Occipital lobe (tissue), 2 donors: ENCODE data around the gene CYRIA. TPM values are rescaled to one million over a fixed set of nuclear protein-coding genes. Genes with fewer than 3 reads are reported as not detected.

Source experiments
- DNase-seq: peaks from one replicate; lab custom pipeline; 2025; lab: John Stamatoyannopoulos, UW
- total RNA-seq: library from RNA; depleted of rRNA; stranded (reverse); fragments of >200 nt; gene quantifications from one replicate; pipeline ENCODE4 v1.2.3, GENCODE V29; 2014

CYRIA gene
- total RNA-seq, 1 donor from 2014 or later, result 230 TPM

DNA sequence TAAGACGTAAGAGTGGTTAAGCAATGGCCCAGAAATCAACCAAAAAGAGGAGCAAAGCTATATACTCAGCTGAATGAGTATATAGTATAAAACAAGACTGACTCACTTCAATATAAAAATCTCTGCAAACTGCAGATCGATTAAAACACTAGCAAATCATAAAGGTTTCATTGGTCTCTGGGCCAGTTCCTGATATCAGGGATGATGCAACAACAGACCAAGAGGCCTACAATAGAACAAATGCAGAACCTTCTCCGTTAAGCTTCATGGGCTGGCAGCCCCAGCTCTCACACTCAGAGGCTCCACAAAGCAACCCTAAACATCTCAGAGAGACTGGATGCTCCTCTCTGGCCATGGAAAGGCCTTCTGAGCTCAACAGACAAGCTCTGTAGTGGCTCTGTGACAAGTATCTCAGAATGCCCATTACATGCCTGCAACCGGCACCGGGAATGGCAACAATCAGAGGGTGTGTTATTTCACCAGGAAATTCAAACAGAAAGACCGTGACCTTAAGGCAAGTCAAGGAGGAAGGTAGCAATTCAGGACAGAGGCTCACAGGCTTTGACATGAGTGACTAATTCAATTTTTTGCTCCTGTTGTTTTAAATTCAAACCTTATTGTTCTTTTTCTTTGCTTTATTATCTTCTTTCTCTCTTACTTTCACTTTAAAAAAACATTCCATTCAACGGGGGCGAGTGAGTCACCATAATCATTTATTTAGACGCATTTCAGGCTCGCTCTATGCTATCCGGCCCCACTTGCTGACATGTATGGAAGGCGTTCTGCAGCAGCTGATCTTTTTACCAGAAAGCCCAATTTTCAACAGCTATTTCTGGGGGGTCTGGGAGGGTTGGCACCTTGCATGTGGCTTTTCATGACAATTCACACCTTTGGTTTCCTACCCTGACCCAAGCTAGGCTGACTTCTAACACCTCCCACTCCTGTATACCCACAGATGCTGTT, 15.1 kb downstream of the CYRIA start:
- no peak for DNase-seq

DNA sequence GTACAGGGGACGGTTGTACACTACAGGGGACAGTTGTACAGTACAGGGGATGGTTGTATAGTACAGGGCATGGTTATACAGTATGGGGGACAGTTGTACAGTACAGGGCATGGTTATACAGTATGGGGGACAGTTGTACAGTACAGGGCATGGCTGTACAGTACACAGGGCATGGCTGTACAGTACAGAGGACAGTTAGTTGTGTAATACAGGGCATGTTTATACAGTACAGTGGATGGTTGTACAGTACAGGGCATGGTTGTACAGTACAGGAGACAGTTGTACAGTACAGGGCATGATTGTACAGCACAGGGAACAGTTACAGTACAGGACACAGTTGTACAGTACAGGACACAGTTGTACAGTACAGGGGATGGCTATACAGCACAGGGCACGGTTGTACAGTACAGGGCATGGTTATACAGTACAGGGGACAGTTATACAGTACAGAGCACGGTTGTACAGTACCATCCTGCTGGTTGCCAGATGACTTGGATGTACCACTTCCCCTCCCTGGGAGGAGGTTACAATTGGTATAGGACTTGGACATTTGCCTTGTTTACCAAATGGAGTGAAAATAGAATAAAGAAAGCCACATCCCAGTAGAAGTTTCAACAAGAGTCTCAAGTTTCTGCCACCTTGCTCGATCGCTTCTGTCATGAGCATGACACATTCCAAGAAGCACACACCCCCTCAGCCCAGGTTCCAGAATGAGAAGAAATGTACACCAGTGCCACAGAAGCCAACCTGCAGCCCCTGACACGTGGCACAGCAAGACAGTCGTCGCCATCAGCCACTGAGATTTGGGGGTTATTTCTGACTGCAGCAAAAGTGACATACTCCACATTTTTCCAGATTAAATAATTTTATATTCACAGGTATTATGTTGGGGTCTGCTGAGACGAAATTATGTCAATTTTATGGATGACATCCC, 16.0 kb downstream of the CYRIA start:
- DNase-seq, result no peak

DNA sequence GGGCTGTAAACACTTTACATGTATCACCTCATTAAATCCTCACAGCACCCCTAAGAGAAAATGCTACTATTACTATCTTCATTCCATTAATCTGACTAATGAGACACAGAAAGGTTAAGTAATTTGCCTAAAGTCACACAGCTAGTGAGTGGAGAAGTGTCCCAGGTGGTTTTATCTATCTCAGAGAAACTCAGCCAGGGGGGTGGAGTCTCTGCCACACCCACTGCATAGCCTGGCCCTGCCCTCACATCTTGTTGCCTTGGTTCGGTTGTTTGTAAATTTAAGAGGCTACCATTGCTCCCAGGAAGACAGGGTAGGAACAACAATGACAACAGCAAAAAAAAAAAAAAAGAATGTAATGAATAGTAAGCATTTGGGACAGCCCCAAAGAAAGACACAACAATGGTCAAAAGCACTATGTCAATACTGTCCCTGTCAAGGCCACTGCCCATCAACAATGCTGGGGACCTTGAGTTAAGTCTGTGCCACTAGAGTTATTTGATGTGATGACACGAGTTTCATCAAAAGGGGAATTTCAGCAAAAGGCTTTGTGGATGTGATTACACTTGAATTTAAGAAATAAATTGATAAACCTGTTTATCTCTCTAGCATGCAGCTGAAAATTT, 17.5 kb downstream of the CYRIA start:
- DNase-seq, result no peak

DNA sequence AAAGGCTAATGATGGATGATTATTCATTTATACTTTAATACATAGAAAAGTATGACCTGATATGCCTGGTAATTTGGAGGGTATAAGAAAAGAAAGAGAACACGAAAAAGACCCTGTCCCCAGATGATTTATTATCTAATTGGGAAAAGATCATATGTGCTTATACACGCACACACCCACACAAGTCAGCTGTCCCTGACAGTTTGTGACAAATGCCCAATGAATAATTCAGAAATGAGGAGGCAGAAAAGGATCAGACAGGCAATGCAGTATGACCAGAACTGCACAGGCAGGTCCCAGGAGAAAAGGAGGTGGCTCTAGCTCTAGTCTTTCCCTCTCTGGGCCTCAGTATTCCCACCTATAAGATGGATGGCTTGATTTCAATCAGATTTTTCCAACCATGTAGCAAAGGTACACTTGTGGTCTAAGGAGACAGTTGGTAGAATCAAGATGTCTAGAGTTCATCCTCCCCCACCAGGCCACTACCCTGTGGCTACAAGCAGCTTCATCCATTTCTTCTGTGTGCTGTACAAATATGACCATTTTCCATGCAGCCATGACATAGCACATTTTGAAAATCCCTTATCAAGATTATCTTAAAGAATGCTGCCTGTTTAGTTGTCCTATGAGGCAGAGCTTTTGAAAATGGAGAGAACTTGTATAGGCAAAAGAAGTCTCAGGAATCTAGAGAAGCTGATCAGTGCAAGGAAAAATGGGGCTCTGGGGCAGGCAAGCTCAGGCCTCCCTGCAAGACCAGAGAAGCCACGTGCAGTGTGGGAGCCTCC, 19.7 kb downstream of the CYRIA start:
- DNase-seq, result no peak

DNA sequence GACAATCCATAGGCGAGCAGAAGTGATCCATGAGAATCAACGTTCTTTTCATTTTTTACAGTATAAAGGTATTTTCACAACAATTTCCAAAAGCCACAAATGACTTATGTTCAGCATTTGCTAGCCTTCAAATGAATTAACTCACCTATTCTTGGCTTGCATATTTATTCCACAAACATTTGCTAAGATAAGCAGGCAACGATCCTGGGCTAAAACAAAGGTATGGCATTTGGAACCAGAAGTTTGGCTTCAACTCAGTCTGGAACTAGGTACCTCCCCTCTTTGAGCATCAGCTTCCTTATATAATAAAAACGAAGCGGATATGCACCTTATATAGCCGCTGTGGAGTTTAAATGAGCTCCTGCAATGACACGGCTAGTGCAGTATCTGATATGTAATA, 20.5 kb downstream of the CYRIA start:
- DNase-seq, result no peak

DNA sequence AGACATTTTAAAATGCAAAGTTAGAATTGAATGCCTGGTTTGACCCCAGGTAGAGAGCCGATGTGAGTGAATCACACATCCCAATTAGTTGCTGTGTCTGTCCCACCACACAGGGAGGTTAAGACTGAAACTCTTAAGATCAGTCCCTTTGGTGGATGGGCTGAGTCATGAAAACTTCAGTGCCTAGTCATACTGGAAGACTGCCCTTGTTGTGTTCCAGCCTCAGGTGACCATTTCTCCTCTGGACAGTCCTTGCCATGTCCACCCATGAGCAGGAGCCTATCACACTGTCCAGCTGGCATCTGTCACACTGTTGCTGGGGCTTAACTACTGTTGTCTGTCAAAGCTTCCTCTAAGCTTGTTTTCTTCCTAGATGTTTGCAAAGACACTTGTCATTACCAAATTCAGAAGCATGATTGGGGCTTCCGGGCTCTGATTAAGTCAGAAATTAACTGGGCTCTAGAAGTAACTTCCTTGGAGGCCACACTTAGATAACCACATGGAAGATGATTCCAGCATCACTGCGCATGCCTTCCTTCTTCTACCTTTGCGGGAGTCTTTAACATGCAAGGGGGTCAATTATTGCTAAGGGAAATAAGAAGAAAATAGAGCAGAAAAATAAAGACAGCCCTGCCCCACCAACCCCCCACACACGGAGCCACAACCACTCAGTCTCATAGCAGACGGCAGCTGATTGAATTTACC, 21.3 kb downstream of the CYRIA start:
- no peak for DNase-seq

DNA sequence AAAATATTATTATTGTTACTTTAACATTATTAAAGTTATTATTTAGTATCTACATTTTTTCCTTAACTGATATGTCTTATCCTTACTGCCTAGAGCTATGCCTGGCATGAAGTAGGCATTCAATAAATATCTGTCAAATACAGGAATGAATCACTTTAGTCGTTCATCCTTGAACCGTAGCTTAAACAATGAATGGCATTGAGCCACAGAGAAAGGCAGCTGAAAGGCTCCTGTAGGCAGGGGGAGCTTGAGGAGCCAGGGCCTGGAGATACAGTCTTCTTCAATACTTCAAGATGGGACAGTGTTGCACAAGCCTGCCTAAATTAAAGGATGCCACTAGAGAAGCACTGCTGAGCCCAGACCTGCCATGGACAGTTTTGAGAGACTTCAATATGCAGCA, 22.5 kb downstream of the CYRIA start:
- no peak for DNase-seq

DNA sequence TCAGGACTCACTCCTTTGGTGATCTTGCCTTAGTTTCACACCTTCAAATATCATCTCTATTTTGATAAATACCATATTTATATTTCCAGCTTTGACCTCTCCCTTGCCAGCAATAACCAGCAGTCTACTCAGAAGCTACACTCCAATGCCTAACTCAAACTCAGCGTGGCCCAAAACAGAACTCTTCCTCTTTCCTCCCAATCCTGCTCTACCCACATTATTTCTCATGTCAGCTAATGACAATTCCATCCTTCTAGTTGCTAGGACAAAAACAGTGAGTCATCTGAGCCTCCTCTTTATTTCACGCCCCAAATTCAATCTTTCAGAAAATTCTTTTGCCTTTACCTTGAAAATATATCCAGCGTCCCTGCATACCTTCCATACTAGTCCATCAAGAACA, 23.5 kb downstream of the CYRIA start:
- no peak for DNase-seq

DNA sequence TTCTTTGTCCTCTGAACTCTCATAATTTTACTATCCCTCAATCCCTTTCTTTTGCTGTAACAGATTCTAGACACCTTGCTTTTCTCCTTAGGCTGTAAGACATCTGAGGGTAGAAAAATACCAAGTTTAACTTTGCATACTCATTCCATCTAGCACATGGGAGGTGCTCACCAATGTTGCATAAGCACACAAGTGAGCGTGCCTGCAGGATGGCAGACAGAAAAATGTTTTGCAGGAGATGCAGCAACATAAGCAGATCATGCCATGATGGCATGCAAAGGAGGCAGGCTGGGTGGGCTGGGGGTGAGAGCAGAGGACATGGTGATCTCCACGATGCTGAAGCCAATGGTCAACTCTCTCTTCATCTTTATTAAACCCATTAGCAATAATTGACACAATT, 24.1 kb downstream of the CYRIA start:
- DNase-seq, result no peak

DNA sequence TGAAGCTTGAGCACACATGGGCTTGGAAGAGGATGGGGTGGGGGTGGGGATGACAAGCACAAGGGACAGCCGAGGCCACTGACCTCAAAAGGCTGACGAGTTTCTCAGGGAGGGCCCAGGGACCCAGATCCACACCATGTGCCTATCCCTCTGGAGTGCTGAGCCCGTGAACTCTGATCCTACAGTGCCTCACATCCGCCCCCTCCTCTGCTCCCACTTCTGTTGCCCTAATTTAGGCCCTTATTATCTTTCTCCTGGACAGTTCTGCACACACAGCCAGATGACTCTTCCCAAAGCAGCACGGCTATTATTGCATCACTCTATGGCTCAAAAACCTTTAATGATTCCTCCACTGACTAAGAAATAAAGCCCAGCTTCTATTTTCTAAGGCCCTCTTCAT, 24.8 kb downstream of the CYRIA start:
- no peak for DNase-seq

DNA sequence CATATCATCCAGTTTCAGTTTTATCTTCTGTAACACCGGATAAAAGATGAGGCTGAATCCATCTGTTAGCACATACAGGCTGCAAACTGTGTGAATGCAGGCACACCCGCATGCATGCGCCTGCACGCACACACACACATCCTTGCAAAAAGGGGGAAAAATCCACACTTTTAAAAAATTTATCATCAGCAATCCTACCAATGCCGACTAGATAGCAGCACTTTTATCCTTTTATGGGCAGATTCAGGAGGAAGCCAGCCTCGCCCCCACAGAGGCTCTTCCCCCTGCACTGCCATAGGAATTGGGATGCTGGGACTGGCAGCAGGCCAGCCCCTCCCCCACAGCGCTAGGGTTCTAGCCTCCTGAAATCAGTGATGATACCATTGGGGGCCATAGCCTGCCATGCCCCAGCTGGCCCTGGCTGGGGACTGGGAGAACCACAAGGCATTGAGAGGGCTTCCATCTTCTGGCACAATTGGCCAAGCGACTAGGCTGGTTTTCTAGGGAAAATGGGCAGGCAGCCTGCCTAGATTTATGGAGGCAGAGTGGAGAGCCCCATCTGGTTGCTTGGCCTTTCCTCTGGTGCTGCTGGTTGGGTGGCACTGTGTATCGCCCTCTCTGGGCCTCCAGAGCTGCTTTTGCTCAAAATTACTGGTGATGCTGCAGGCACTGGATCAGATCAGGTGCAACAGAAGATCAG, 25.5 kb downstream of the CYRIA start:
- no peak for DNase-seq

DNA sequence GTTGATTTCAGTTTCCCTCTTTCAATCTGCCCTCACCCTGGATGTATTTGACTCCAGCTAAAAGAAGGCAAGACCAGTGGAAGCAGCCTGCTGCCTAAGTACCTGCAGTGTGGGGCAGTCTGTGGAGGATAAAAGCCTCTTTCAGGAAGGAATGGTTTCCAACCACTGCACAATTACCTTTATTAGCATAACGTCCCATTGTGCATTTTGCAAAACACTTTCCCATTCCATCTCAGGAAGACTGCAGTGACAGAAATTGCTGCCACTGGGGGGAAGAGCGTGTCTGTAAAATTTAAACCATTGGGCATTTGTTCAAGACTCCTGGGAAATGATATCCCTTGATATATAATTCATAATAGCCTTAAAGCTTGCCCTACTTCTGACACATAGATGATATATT, 26.2 kb downstream of the CYRIA start:
- no peak for DNase-seq

DNA sequence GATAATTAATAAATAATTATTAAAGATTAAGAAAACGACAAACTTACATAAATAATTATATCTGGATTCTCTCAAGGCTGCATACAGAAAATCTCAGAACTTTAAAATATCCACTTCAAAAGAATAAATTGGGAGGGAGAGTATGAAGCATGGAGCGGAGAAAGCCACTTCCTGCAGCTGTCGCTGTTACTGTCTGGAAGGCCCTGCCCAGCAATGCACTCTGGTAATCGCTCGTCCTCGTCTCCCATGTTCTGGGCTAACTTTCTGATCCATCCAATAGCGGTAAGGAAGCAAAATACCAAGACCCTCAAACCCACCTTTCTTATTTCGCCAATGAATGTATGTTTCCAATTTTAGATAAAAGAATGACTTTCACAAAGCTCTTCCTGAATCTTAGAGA, 26.7 kb downstream of the CYRIA start:
- DNase-seq, result no peak

DNA sequence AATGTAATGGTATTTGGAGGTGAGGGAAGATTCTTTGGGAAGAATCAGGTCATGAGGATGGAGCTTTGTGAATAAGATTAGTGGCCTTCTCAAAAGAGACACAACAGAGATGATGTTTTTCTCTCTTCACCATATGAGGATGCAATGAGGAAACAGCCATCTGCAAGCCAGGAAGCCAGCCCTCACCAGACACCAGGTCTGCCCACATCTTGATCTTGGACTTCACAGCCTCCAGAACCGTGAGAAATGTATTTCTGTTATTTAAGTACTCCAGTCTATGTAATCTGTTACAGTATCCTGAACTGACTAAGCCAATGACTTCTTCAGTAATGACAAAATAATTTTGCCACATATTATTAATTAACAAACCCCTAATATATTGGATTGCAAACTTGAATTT, 28.3 kb downstream of the CYRIA start:
- no peak for DNase-seq

DNA sequence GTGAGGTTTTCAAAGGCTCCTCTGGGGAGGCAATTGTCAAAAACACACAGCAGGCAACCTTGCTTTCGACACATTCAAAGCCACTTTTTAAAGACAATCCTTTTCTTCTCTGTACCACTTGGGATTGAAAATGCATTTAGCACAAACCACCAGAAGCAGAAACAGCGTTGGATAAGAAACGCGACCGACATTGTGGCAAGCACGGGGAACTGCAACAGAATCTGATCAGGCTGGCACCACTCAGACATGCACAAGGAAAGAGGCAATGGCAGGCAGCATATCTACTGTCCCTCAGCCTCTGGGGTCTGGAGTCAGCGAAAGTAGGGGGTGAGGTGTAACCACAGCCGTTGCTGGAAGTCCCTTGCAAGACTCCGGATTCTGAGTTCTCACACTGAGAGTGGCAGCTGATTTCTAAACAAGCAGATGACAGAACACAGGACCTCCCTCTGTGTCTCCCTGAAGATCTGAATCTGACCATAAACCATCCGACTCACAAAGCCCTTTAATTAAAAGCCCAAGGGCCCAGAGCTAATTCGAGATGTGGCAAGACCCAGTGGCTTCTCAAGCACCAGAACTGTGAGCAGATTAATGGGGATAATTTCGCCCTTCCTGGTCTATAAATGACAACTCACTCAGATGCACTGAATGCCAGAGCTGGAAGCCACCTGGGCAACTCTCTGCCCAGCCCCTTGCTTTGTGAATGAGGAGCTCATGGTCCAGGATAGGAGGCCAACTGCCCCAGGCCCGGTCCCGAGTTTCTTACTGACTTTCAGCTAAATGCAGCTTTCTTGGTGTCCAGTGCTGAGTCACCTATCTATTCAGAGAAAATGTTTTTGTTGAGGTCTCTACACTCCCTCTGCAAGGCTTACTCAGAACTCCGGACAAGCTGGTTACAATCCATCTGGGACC, 29.6 kb downstream of the CYRIA start:
- no peak for DNase-seq

DNA sequence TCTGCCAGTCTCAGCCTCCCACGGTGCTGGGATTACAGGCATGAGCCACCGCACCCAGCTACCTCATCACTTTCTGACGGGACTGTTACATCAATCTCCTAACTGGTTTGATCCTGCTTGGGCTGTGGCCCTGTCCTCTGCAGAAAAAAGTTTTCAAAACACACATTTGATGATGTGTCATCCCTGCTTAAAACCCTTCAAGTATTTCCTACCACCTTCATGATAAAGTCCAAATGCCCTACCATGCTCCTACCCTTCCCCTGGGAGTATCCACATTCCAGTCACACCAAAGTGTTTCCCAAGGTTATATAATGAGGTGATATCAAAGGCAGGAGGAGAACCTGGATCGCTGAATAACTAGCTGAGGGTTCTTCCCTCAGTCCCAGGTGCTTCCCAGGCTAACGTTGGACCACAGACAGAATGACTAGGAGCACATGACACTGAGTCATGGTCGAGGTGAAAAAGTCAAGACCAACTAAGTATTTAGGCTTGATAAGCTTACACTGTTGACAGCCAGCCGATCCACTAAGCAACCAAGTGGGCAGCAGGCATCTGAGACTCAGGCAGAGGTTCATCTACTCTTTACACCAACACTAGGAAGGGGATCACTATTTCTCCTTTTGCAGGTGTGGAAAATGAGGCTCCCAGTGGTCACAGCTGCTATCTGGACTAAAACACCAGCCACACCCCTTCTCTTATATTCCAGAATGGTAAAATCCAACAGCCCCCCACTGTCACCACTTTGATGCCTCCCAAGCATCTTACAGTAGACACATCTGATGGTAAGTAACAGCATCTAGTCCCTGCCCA, 31.8 kb downstream of the CYRIA start:
- DNase-seq, result no peak

DNA sequence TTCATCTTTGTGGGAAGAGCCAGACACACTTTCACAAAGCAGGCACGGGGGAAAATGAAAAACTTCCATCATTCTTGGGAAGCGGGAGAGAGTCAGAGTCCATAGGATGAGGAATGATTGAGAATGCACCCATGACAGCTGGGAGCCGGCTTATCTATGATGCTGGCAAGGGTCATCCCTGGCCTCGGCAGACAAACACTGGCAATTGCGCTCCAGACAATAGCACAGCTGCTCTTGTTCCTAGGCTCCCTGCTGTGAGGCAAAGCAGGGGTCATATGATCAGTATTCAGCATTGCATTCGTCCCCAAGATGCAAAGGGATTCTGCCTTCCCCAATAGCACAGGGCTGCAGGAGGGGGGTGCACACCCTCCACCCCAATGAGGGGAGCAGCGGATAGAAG, 33.0 kb downstream of the CYRIA start:
- DNase-seq, result no peak

DNA sequence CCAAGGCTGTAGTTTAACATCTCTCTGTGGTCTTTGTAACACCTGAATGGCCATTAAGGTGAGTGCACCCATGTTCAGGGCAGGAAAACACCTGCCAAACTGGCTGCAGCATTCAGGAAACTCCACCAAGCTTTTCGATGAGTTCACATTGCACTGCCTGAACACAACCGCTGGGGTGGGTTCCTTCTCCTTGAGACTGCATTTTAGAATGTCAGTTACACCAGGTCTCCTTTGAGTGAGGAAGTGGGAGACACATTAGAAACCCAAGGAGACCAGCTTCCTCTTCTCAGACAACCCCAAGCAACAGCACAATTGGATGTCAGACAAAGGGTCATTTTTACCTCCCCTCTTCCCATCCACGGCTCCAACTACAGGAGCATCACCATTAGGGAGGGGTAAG, 35.2 kb downstream of the CYRIA start:
- DNase-seq, result no peak
